Measurements from ENCODE around the gene SCARB2. TPM values are rescaled to one million over a fixed set of nuclear protein-coding genes. Genes with fewer than 3 reads are reported as not detected.

Gene SCARB2
- total RNA-seq, 1 experiment from 2014 or later = 51.3 TPM

- TF ChIP-seq TCF7L2 (IDR thresholded peaks at IDR 0.05; ENCODE audit: borderline replicate concordance, extremely low read depth, insufficient read depth, insufficient read length) = no peak
- TF ChIP-seq SRF (IDR thresholded peaks at IDR 0.05; ENCODE audit: low read depth) = no peak
- no peak for TF ChIP-seq MAX (IDR thresholded peaks at IDR 0.05)
- no peak for TF ChIP-seq ZFX (IDR thresholded peaks at IDR 0.05)
- no peak for TF ChIP-seq POLR2AphosphoS5 (IDR thresholded peaks at IDR 0.05; ENCODE audit: low read depth, low read length)
- no peak for TF ChIP-seq YY1 (IDR thresholded peaks at IDR 0.05; ENCODE audit: extremely low read depth, insufficient replicate concordance, low read depth, low read length)
- TF ChIP-seq CEBPB (IDR thresholded peaks at IDR 0.05; ENCODE audit: low read depth) = no peak
- no peak for TF ChIP-seq SP1 (IDR thresholded peaks at IDR 0.05; ENCODE audit: low read depth)
- TF ChIP-seq ZBTB33 (IDR thresholded peaks at IDR 0.05; ENCODE audit: extremely low read depth, insufficient replicate concordance, low read length) = no peak
- TF ChIP-seq EGR1 (IDR thresholded peaks at IDR 0.05; ENCODE audit: low read depth) = no peak
- no peak for TF ChIP-seq ATF3 (IDR thresholded peaks at IDR 0.05)
- no peak for TF ChIP-seq CBX3 (IDR thresholded peaks at IDR 0.05; ENCODE audit: low read depth)
Observed at GRCh38 chr4:76175336-76175735, 38.3 kb downstream of the SCARB2 start (continued).

GRCh38 chr4:76174216-76174615 lies 39.4 kb downstream of the SCARB2 start:
- no peaks in the 10 kb centered on the region for H3K9me2 ChIP-seq (ENCODE audit: insufficient read depth)
- no peak overlapping the region for H3K4me3 ChIP-seq (replicated peaks in 1 of 2; ENCODE audit: low read depth in 1 of 2, low read length in 2 of 2)
- no peaks in the 10 kb centered on the region for H3K4me1 ChIP-seq (ENCODE audit: control insufficient read depth in 1 of 2, insufficient read depth in 2 of 2, low read length in 2 of 2)
- ChIA-PET RAD21 (ENCODE audit: low non-redundant PET in 1 of 2, low total read pairs in 2 of 2, uncharacterized antibody in 2 of 2, unreplicated experiment in 2 of 2) (no interaction called here), CTCF (no interaction called here), POLR2A (no interaction called here)
- H3K4me2 ChIP-seq (ENCODE audit: low read length) = no peak overlapping the region
- no peak for DNase-seq (ENCODE audit: low read depth, low spot score)
- BruUV-seq (replicated peaks) = no TSS peak
- no peak for ATAC-seq
- no peaks in the 10 kb centered on the region for H3K27me3 ChIP-seq (ENCODE audit: insufficient read depth, low read length)
- no peak overlapping the region for H3K27ac ChIP-seq (ENCODE audit: low read depth, low read length)
- no peaks in the 10 kb centered on the region for H3K79me2 ChIP-seq (ENCODE audit: insufficient read depth, low read length)
- no peak overlapping the region for H3K9ac ChIP-seq (ENCODE audit: low read length)
- H4K20me1 ChIP-seq (ENCODE audit: insufficient read depth) = no peaks in the 10 kb centered on the region
- no peaks in the 10 kb centered on the region for H3K9me3 ChIP-seq (ENCODE audit: control insufficient read depth in 1 of 2, insufficient read depth in 1 of 2, low read depth in 1 of 2, low read length in 2 of 2)
- intact Hi-C loops (cut with micrococcal nuclease) = no loop called here
- peaks cover 6 to 9% of the 10 kb centered on the region in 2 experiments; a peak in 2 of 4 replicates for H3K36me3 ChIP-seq (ENCODE audit: control insufficient read depth in 1 of 2, insufficient read depth in 2 of 2, low read length in 2 of 2)
- H2AFZ ChIP-seq (ENCODE audit: low read depth, low read length, poor library complexity, severe bottlenecking) = no peak overlapping the region
- no peak for TF ChIP-seq RAD21 (IDR thresholded peaks at IDR 0.05; ENCODE audit: low read depth)

Measured in HCT116 (cell line).